Body of pancreas (tissue), 4 donors: Measurements from ENCODE around the gene CTDSP2. TPM values are rescaled to one million over a fixed set of nuclear protein-coding genes. Genes with fewer than 3 reads are reported as not detected.

Experiments used
- ATAC-seq: fragments of 150-250 bp; one replicate; pipeline ENCODE4 v1.9.1; 2016
- DNase-seq, 4 donors: peaks; one replicate each; pipeline ENCODE4 v3.0.0-alpha.2; 2019
- H3K27ac ChIP-seq, 4 donors: fragments of 200-600 bp; sonication (generic); 1 replicate in 3 of 4; 2 replicates in 1 of 4; pipeline versions ENCODE4 v1.5.1 to v1.6.1; 2016 to 2019; ENCODE audit warnings: mild to moderate bottlenecking in 1 of 4, mixed read lengths in 1 of 4, moderate library complexity in 1 of 4
- H3K27me3 ChIP-seq, 2 donors: fragments of 200-600 bp; sonication (generic); one replicate each; pipeline ENCODE4 v1.6.0; 2016; ENCODE audit warnings: mild to moderate bottlenecking in 1 of 2
- H3K36me3 ChIP-seq, 2 donors: fragments of 200-600 bp; sonication (generic); replicated peaks in 1 of 2; 2 replicates each; pipeline ENCODE4 v1.5.1; 2016; ENCODE audit warnings: low read depth in 2 of 2; ENCODE audit not compliant: insufficient read depth in 1 of 2
- H3K4me1 ChIP-seq: fragments of 200-600 bp; sonication (generic); one replicate; pipeline ENCODE4 v1.6.0; 2016
- H3K4me3 ChIP-seq, 2 donors: fragments of 200-600 bp; sonication (generic); 1 replicate in 1 of 2; 2 replicates in 1 of 2; pipeline ENCODE4 v1.5.1; 2016 to 2019
- H3K9me3 ChIP-seq, 3 donors: fragments of 200-600 bp; sonication (generic); 1 replicate in 2 of 3; 2 replicates in 1 of 3; pipeline ENCODE4 v1.5.1; 2016
- CTCF ChIP-seq, 7 experiments: fragments of 450-650 bp in 4 of 7; fragments of 200-600 bp in 3 of 7; sonication (generic) in 3 of 7; IDR thresholded peaks; one replicate each; pipeline ENCODE4 v1.5.1; 2016 to 2019; ENCODE audit warnings: antibody characterized with exemption in 7 of 7
- POLR2A ChIP-seq, 3 donors: fragments of 450-650 bp; IDR thresholded peaks; one replicate each; pipeline ENCODE4 v1.6.1; 2016; ENCODE audit warnings: antibody characterized with exemption in 3 of 3, mild to moderate bottlenecking in 2 of 3
- WGBS, 2 donors: methylation state at CpG; one replicate each; pipeline ENCODE4 v1.1.5; 2017; 5-methylcytosine and 5-hydroxymethylcytosine counted together
- intact Hi-C: fragments of 100-400 bp; cut with DNase I; formaldehyde crosslinking; loops from one replicate; pipeline ENCODE4 v1.15.1; 2023
- total RNA-seq, 2 donors: library from RNA; depleted of rRNA; stranded (reverse); fragments of >200 nt; gene quantifications; one replicate each; pipeline ENCODE4 v1.1.0, GENCODE V29; 2016

Gene CTDSP2
- total RNA-seq, 2 donors from 2014 or later = 82.1 to 125 TPM

- H3K4me1 ChIP-seq = no peaks in the 10 kb centered on the region
- intact Hi-C loops = no loop called here
- WGBS, 2 donors = 83 to 93% methylated on average over 3 of the region's 3 CpGs
- H3K27ac ChIP-seq = no peak overlapping the region
- no peaks in the 10 kb centered on the region for H3K27me3 ChIP-seq
- TF ChIP-seq CTCF (IDR thresholded peaks at IDR 0.05) = no peak
- no peak for TF ChIP-seq POLR2A (IDR thresholded peaks at IDR 0.05)
- H3K9me3 ChIP-seq = no peaks in the 10 kb centered on the region
- H3K36me3 ChIP-seq = peaks cover 7 to 11% of the 10 kb centered on the region in 2 donors
- no peak for DNase-seq
- no peak overlapping the region for H3K4me3 ChIP-seq
- ATAC-seq = no peak
Observed at GRCh38 chr12:57809425-57809824, 37.1 kb downstream of the CTDSP2 start.

GRCh38 chr12:57808351-57808750 is 38.2 kb downstream of the CTDSP2 start:
- intact Hi-C loops = no loop called here
- Histone ChIP-seq H3K4me1 (peaks cover 3% of the 10 kb centered on the region), H3K36me3 (peaks cover 7 to 11% of the 10 kb centered on the region in 2 donors), H3K4me3 (no peak overlapping the region), H3K27me3 (no peaks in the 10 kb centered on the region), H3K9me3 (no peaks in the 10 kb centered on the region), H3K27ac (no peak overlapping the region)
- 73 to 82% methylated on average over 5 of the region's 5 CpGs for WGBS, 2 donors
- TF ChIP-seq POLR2A (IDR thresholded peaks at IDR 0.05) (no peak), CTCF (IDR thresholded peaks at IDR 0.05) (no peak)
- ATAC-seq (no peak), DNase-seq (no peak)

GRCh38 chr12:57807285-57807684 is 39.2 kb downstream of the CTDSP2 start:
- intact Hi-C loops = no loop called here
- TF ChIP-seq POLR2A (IDR thresholded peaks at IDR 0.05) = no peak
- TF ChIP-seq CTCF (IDR thresholded peaks at IDR 0.05) = no peak
- Histone ChIP-seq H3K36me3 (peaks cover 7 to 15% of the 10 kb centered on the region in 2 donors), H3K4me3 (no peak overlapping the region), H3K9me3 (no peaks in the 10 kb centered on the region), H3K27me3 (no peaks in the 10 kb centered on the region), H3K4me1 (peaks cover 3% of the 10 kb centered on the region), H3K27ac (no peak overlapping the region)
- DNase-seq (no peak), ATAC-seq (no peak)
- 77 to 78% methylated on average over 6 to 9 of the region's 9 CpGs for WGBS, 2 donors

GRCh38 chr12:57806677-57807076 is 39.9 kb downstream of the CTDSP2 start:
- intact Hi-C loops = no loop called here
- Histone ChIP-seq H3K9me3 (no peaks in the 10 kb centered on the region), H3K27me3 (no peaks in the 10 kb centered on the region), H3K4me3 (no peak overlapping the region), H3K4me1 (peaks cover 3% of the 10 kb centered on the region), H3K27ac (no peak overlapping the region), H3K36me3 (peaks cover 7 to 15% of the 10 kb centered on the region in 2 donors)
- ATAC-seq = no peak
- no peak for TF ChIP-seq POLR2A (IDR thresholded peaks at IDR 0.05)
- TF ChIP-seq CTCF (IDR thresholded peaks at IDR 0.05) = no peak
- 91 to 96% methylated on average over 3 of the region's 3 CpGs for WGBS, 2 donors
- DNase-seq = no peak

GRCh38 chr12:57803319-57803893 is 43.1 kb downstream of the CTDSP2 start:
- intact Hi-C loops = no loop called here
- peaks cover 7 to 20% of the 10 kb centered on the region in 2 donors for H3K36me3 ChIP-seq
- no peak for TF ChIP-seq POLR2A (IDR thresholded peaks at IDR 0.05)
- TF ChIP-seq CTCF (IDR thresholded peaks at IDR 0.05) = peak; percentile 67 to 81 (median 74)

More at GRCh38 chr12:57803319-57803893, 43.1 kb downstream of the CTDSP2 start:
- 33 to 42% methylated on average over 9 of the region's 9 CpGs for WGBS, 2 donors
- DNase-seq = peak; percentile 52 to 74 (median 60)
- Histone ChIP-seq H3K9me3 (no peaks in the 10 kb centered on the region), H3K4me3 (no peak overlapping the region), H3K27me3 (no peaks in the 10 kb centered on the region), H3K4me1 (peaks cover 3% of the 10 kb centered on the region), H3K27ac (no peak overlapping the region)
- ATAC-seq = peak; percentile 85
